Measurements from ENCODE around the gene SLC25A39. TPM values are rescaled to one million over a fixed set of nuclear protein-coding genes. Genes with fewer than 3 reads are reported as not detected.

The SLC25A39 gene, protein sequence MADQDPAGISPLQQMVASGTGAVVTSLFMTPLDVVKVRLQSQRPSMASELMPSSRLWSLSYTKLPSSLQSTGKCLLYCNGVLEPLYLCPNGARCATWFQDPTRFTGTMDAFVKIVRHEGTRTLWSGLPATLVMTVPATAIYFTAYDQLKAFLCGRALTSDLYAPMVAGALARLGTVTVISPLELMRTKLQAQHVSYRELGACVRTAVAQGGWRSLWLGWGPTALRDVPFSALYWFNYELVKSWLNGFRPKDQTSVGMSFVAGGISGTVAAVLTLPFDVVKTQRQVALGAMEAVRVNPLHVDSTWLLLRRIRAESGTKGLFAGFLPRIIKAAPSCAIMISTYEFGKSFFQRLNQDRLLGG
- total RNA-seq, result 68.8 and 99.9 TPM in 2 replicates

DNA sequence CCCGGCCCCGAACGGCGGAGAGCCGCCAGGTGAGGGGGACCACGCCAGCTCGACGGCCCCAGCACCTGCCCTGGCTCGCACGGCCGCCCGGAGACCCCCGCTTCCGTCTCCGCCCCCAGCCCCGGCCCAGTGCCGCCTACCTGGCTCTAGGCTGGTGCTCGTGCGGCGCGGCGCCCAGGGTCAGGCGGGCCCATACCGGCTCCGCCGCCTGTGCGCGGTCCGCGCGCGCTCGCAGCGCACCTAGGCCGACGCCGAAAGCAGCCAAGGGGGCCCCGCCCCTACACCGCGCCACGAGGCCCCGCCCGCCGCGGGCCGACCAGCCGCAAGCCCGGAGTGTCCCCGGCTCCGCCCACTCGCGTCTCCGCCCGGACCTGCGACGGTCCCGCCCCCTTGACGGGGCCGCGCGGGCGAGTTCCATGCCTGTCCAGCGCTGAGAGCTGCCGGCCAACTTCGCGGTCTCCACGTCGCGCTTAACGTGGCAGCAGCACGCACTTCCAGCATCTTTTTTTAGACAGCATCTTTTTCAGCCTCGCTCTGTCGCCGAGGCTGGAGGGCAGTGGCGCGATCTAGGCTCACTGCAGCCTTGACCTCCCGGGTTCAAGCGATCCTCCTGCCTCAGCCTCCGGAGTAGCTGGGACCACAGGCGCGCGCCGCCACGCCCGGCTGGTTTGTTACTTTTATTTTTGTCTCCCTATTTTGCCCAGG is at the start of gene SLC25A39:
TSS of gene SLC25A39 (minus strand) at position 253 of the 705 bp plus-strand sequence. CDS start 1,261 bp downstream, outside the sequence.

DNA sequence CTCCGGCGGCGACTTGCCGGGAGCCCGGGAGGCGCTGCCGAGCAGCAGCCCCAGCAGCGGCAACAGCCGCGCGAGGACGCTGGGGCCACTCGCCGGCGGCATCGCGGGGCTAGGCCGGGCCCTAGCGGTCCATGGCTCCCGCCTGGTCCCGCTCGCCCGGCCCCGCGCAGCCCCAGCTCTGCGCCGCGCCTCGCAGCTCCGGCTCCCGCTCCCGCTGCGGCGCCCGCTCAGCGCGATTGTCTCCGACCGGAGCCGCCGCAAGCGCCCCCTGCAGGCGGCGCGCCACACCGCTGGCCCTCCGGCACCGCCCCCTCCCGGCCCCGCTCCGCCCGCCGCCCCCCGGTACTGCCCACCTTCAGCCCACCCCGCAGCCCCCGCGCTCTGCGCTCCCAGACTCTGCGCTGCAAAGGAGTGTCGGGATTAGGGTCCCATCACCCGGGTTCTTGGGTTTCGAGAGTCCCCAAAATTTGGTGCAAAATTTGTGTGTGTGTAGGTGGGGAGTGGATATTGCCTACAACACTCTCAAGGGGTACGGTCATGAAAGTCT is 39.1 kb upstream of the SLC25A39 start, which contains the start of gene FAM171A2:
TSS of gene FAM171A2 (minus strand) at position 241 of the 547 bp plus-strand sequence. CDS start at position 102, 139 bp downstream.

DNA sequence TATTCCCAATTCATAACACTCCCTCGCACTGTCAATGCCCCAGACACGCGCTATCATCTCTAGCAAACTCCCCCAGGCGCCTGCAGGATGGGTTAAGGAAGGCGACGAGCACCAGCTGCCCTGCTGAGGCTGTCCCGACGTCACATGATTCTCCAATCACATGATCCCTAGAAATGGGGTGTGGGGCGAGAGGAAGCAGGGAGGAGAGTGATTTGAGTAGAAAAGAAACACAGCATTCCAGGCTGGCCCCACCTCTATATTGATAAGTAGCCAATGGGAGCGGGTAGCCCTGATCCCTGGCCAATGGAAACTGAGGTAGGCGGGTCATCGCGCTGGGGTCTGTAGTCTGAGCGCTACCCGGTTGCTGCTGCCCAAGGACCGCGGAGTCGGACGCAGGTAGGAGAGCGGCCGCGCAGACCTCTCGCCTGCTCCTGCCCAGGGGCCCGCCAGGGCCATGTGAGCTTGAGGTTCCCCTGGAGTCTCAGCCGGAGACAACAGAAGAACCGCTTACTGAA is 20.4 kb upstream of the SLC25A39 start, which contains the start of gene GRN:
TSS of gene GRN (plus strand) at position 364 of the 515 bp plus-strand sequence. CDS start 3,863 bp downstream, outside the sequence.

DNA sequence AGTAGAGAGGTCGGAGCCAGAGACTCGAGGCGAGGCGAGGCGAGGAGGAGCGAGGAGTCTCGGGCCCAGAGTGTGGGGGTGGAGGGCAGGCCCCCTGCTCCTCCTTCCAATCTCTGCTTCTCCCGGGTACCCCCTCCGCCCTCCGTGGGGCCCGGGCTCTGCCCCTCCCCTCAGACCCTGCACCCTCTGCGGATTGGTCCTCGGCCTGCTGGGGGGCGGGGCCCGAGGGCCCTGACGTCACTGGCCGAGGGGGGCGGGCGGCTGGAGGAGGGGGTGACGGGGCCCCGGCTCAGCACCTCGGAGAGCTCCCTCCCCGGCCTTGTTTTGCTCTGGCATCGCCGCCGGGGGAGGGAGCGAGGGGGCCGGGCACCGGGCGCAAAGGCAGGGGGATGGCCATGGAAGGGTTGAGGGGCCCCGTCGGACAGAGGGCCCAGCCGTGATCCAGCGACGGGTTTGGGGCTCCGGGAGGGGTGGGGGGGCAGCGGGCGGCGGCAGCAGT is 16.3 kb downstream of the SLC25A39 start, which contains the start of gene RUNDC3A:
TSS of gene RUNDC3A (plus strand) at position 282 of the 499 bp plus-strand sequence. CDS start 232 bp downstream, outside the sequence.

Other genes with a start within 250 kb of the SLC25A39 start
- 94.8 and 138 TPM in 2 replicates for gene HDAC5, start 201.2 kb downstream of the SLC25A39 start, total RNA-seq
- 0.83 and 4.7 TPM in 2 replicates for gene HROB, start 182.9 kb downstream of the SLC25A39 start, total RNA-seq
- gene ASB16, start 154.1 kb downstream of the SLC25A39 start, total RNA-seq, result 0.33 and 0.73 TPM in 2 replicates
- gene TMUB2, start 137.9 kb downstream of the SLC25A39 start, total RNA-seq, result 33.2 and 43.3 TPM in 2 replicates
- gene ATXN7L3, start 124.9 kb downstream of the SLC25A39 start, total RNA-seq, result 34.9 and 45.3 TPM in 2 replicates
- gene UBTF, start 105.1 kb downstream of the SLC25A39 start, total RNA-seq, result 49.2 and 65.3 TPM in 2 replicates
- not detected in 2 replicates for gene SLC4A1, start 56.7 kb downstream of the SLC25A39 start, total RNA-seq
- 0.99 TPM in 1 of 2 replicates, not detected in the other for gene RUNDC3A, start 16.2 kb downstream of the SLC25A39 start, total RNA-seq
- 246 and 1,457 TPM in 2 replicates for gene GRN, start 20.5 kb upstream of the SLC25A39 start, total RNA-seq
- gene FAM171A2, start 39.0 kb upstream of the SLC25A39 start, total RNA-seq, result 3.5 and 15.2 TPM in 2 replicates
- gene ITGA2B, start 64.8 kb upstream of the SLC25A39 start, total RNA-seq, result 0.15 and 0.66 TPM in 2 replicates
- gene GPATCH8, start 178.6 kb upstream of the SLC25A39 start, total RNA-seq, result 15.4 and 28.5 TPM in 2 replicates
- gene FZD2, start 232.7 kb upstream of the SLC25A39 start, total RNA-seq, result 22.7 and 35.1 TPM in 2 replicates

All from smooth muscle cell of trachea (primary cell).